Measurements from ENCODE around the gene EPHB2. TPM values are rescaled to one million over a fixed set of nuclear protein-coding genes. Genes with fewer than 3 reads are reported as not detected.

The EPHB2 gene
- total and polyA plus RNA-seq, 2 of the 8 experiments (the other 6 are each of a cell fraction or from before 2014, with no cell fraction given), result 15.8 to 17.2 TPM

GRCh38 chr1:22761101-22761500 is 50.5 kb downstream of the EPHB2 start:
- Histone ChIP-seq H3K9ac (replicated peaks in 1 of 4; ENCODE audit: extremely low read depth in 1 of 4, low read depth in 3 of 4, low read length in 3 of 4) (no peak overlapping the region; a peak in 1 of 7 replicates), H3K56ac (replicated peaks; ENCODE audit: insufficient read length, low read depth, low read length) (no peak overlapping the region), H3K18ac (ENCODE audit: extremely low read depth, low read length) (no peak overlapping the region), H3K79me2 (ENCODE audit: control insufficient read depth in 1 of 2, insufficient read depth in 2 of 2, low read length in 2 of 2) (no peaks in the 10 kb centered on the region), H2BK15ac (ENCODE audit: low read length) (no peak overlapping the region), H4K8ac (ENCODE audit: extremely low read depth, insufficient read depth, low read length) (no peak overlapping the region), H3K23ac (ENCODE audit: insufficient read length) (no peak overlapping the region), H2AK5ac (ENCODE audit: low read depth, low read length) (no peak overlapping the region), H3K4me3 (ENCODE audit: extremely low read depth in 1 of 4, insufficient read depth in 2 of 4, low read depth in 3 of 4, low read length in 4 of 4) (no peak overlapping the region), H3K14ac (ENCODE audit: insufficient read length) (no peak overlapping the region), H4K20me1 (replicated peaks in 1 of 2; ENCODE audit: control insufficient read depth in 1 of 2, insufficient read depth in 2 of 2, low read length in 2 of 2) (no peaks in the 10 kb centered on the region), H3K4me2 (ENCODE audit: insufficient read depth in 1 of 2, low read depth in 2 of 2, low read length in 2 of 2) (no peak overlapping the region), H3K27ac (ENCODE audit: low read depth, low read length) (no peak overlapping the region), H4K91ac (replicated peaks; ENCODE audit: insufficient read length, low read length) (no peak overlapping the region), H3K9me3 (ENCODE audit: insufficient read depth in 2 of 2, low read depth in 1 of 2, low read length in 1 of 2) (no peaks in the 10 kb centered on the region), H3K79me1 (ENCODE audit: low read depth, low read length) (peaks cover 3% of the 10 kb centered on the region; the same call in 1 of the 2 replicates), H3K36me3 (ENCODE audit: control insufficient read depth in 2 of 4, insufficient read depth in 4 of 4, low read length in 3 of 4) (no peaks in the 10 kb centered on the region), H2BK120ac (replicated peaks; ENCODE audit: low read depth, low read length) (no peak overlapping the region), H4K5ac (ENCODE audit: insufficient read length, low read depth, low read length) (no peak overlapping the region), H2AFZ (ENCODE audit: low read length) (no peak overlapping the region), H3K4ac (replicated peaks; ENCODE audit: insufficient read length, low read depth, low read length) (no peak overlapping the region), H3K23me2 (ENCODE audit: low read depth, low read length) (peaks cover 2% of the 10 kb centered on the region; the same call in 1 of the 2 replicates), H2BK12ac (ENCODE audit: low read depth, low read length) (no peak overlapping the region), H3K27me3 (replicated peaks in 1 of 4; ENCODE audit: control insufficient read depth in 3 of 4, extremely low read depth in 1 of 4, insufficient read depth in 3 of 4, low read length in 3 of 4) (no peaks in the 10 kb centered on the region), H2BK20ac (ENCODE audit: low read length) (no peak overlapping the region), H3K4me1 (replicated peaks in 1 of 4; ENCODE audit: control insufficient read depth in 3 of 4, insufficient read depth in 4 of 4, low read length in 3 of 4) (no peaks in the 10 kb centered on the region; a peak in 2 of 7 replicates), H2BK5ac (ENCODE audit: low read depth, low read length) (no peak overlapping the region)
- no peak for DNase-seq (ENCODE audit: low read depth in 1 of 2, low spot score in 2 of 2)
- ChIA-PET POLR2A (ENCODE audit: partially characterized antibody) (no interaction called here), CTCF (ENCODE audit: partially characterized antibody) (interaction anchor here (1.2 to 2.4 kb wide), 4 partner anchors 11 to 58 kb away, joined by 3 to 9 read pairs (median 4); no protein-coding TSS in a partner anchor)
- TF ChIP-seq FOSL1 (IDR thresholded peaks at IDR 0.05; ENCODE audit: insufficient read depth, low read depth, low read length), result no peak
- TF ChIP-seq RBBP5 (IDR thresholded peaks at IDR 0.05; ENCODE audit: borderline replicate concordance, low read depth, low read length), result no peak
- TF ChIP-seq CBX8 (IDR thresholded peaks at IDR 0.05; ENCODE audit: borderline replicate concordance, low read depth, low read length), result no peak
- TF ChIP-seq CHD2 (IDR thresholded peaks at IDR 0.05; ENCODE audit: low read length), result no peak
- WGBS, 2 experiments (ENCODE audit: extremely low coverage in 1 of 2, insufficient coverage in 1 of 2, insufficient read length in 1 of 2, insufficient replicate concordance in 2 of 2, low coverage in 1 of 2, low lambda C conversion rate in 2 of 2, missing lambda C conversion rate in 1 of 2), result 94% methylated on average over 6 of the region's 6 CpGs; no CpG with 5 or more reads in 1 of the 2 experiments
- FAIRE-seq, result no peak
